NOMO-1 treated with DMSO at 0.1 percent for 48 hours (cell line): ENCODE results near the gene RBMS1.

Experiments
- DNase-seq: peaks from one replicate; lab custom pipeline; 2025; ENCODE audit not compliant: unreplicated experiment; lab: John Stamatoyannopoulos, UW

RBMS1 gene

DNA sequence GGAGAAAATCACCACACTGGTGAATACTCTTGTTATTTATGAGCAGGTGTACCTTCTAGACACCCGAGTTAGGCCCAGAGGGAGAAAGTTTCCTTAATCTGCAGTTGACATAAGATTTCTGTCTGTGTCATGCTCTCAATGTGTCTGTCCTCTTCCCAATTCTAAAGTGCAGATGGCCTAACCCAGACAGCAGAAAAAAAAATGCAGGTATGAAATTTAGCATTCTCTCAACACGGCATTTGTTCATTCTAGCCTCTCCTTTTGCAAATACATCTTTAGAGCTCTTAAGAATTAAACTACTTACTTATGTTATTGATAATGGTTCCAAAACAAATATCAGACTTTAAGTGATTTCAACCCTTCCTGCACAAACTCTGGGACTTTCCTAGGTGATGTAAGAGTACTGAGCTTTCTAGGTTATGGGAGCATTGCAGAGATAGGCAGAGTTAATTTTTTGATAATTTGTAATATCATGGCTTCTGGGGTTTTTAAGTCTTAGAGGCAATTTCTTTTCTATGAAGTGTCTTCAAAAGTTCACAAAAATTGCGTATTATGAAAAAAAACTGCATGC lies 260.6 kb downstream of the RBMS1 start:
- DNase-seq = no peak

- no peak for DNase-seq
Measured at GRCh38 chr2:160229591-160229990, 264.0 kb downstream of the RBMS1 start.

DNA sequence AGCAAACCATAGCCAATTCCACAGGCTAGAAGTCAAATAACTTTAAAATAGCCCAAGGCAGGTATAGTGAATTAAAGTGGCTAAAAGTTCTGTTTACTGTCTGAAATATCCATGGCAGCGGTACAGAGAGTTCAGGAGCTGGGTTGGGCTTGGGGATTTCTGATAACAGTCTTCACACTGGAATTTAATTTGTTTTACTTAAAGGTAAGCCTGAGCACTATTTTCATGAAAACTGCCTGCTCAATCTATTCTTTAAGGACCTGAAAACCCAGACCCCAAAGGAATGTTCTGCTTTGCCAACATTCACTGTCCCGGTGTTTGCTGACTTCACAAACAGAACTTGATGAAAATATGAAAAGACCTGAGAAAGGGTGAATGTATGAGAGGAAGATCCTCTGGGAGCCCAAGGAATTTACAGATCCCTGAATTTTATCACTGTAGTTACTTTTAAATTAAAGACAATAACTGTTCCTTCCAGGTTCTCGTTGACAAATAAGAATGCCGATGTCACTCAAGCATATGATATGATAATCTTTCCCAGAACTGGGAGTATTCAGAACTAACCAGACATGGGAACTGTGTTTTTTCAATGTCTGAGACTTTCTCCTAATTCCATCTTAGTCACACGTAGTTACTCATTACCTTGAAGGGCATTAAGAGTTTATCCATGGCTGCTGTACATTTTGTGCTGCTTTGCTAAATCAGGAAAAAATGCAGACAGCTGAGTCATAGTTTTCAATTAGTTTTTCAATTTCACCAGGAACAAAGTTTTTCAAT lies 265.3 kb downstream of the RBMS1 start:
- DNase-seq = no peak

GRCh38 chr2:160227293-160227915 lies 266.2 kb downstream of the RBMS1 start:
- no peak for DNase-seq

DNA sequence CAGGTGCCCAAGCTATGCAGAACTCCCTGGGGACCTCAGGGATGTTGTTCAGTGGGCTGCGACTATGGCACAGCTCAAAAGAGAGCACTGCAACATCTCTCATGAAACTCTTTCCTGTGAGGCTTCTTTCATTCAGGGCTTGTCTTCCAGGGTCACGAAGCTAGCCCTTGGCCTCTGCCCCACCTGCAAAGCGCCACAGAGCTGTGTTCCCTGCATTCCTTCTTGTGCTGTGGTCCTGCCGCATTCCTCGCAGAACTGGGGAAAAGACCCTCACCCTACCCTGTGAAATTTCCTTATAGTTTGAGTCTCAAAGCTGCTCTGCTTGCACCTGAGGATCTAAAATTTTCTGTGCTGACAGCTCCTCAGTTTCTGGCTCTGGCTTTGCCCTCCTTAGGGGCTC lies 267.2 kb downstream of the RBMS1 start:
- DNase-seq = no peak

GRCh38 chr2:160225722-160226121 lies 267.9 kb downstream of the RBMS1 start:
- no peak for DNase-seq

DNA sequence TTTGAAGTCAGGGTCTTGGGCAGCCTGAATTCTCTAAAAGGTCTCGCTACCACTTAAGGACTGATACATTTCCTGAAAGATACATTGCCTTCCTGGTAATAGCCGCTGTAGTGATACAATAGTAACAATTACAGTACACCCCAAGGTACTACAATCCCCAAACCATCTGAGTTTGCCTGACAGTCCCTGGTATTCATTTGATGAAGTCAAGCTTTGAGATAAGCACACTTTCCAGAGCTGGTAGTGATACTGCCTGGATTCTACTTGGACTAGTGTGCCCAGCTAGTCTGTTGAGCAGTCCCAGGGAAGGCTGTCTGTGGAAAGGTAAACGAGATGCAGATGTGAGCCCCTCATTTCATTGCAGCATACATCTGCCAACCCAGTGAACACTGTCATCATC lies 269.1 kb downstream of the RBMS1 start:
- no peak for DNase-seq

GRCh38 chr2:160224060-160224459 lies 269.5 kb downstream of the RBMS1 start:
- DNase-seq = peak; percentile 24

DNA sequence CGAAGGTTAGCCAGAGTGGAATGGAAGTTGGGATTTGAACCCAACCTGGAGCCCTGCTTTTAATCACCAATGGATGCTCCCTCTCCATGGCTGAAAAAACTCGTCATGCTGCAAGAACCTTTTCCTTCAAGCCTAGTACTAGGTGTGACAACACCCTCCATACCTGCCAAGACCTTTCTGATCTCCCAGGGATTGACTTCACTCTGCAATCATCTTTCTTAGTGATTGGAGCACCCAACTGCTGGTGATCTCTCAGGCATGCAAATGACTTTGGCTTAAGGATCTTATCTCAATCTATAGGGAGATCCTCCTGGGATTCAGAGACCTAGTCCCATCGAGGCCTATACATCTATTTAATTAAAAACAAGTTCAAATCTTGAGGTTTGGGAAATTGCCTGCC lies 270.0 kb downstream of the RBMS1 start:
- no peak for DNase-seq

DNA sequence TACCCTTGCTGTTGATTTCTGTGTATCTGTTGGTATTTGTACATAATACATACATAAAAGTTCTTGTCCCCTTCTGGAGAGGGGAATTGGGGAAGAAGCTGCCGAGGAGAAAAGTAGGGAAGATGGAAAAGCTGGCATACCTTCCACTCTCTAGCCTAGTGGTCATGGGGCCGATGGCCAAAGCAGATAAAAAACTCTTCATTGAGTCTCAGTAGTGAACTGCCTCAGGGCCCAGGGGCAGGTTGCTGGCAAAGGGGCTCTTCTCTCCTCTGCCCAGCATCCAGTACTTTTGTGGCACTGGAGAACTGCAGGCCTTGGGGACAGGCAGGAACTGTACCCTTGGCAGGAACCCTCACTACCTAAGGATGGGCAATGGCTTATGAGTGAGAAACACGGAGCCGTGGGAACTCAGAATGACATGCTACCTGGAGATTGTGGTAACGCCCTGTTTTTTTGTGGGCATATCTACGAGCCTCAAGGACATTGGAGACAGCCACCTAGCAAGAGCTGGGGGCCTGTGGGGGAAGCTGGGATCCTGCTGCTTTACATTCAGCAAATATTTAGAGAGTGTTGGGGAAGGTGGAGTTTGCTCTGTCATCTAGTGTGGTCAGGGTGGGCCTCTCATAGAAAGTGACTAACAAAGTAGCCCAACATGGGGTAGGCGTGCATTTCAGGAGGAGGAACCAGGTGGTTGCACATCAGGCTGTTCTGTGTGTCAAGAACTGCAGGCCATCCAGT lies 270.9 kb downstream of the RBMS1 start:
- DNase-seq = no peak
